H1 (cell line): ENCODE results near the gene GPR45. TPM values are rescaled to one million over a fixed set of nuclear protein-coding genes. Genes with fewer than 3 reads are reported as not detected.

Source experiments
- CTCF ChIA-PET: fragments of 300-600 bp; sonication (Branson Sonifier 250); formaldehyde crosslinking; loops from one replicate; lab custom pipeline; 2021; ENCODE audit not compliant: partially characterized antibody; lab: Charles Lee
- POLR2A ChIA-PET: fragments of 300-600 bp; sonication (Branson Sonifier 250); formaldehyde crosslinking; loops from one replicate; lab custom pipeline; 2021; ENCODE audit warnings: inconsistent platforms; ENCODE audit not compliant: partially characterized antibody; lab: Charles Lee
- DNase-seq, 2 experiments: peaks; one replicate each; pipeline versions ENCODE4 v3.0.0 to v3.0.0-alpha.2; 2010 to 2022; ENCODE audit warnings: low spot score in 2 of 2, low read depth in 1 of 2, mixed read lengths in 1 of 2
- FAIRE-seq: peaks from 2 replicates; lab custom pipeline; 2011; peaks lifted over from hg19 to GRCh38; lab: Jason Lieb, UNC
- H2AFZ ChIP-seq: 2 replicates; pipeline ENCODE4 v1.8.1; 2012; ENCODE audit warnings: low read length, inconsistent platforms
- H2AK5ac ChIP-seq: 2 replicates; pipeline ENCODE4 v1.6.1; 2013; ENCODE audit warnings: low read depth, low read length
- H2BK120ac ChIP-seq: replicated peaks from 2 replicates; pipeline ENCODE3; 2013; ENCODE audit warnings: low read depth, low read length, inconsistent platforms
- H2BK12ac ChIP-seq: 2 replicates; pipeline ENCODE4 v1.6.1; 2013; ENCODE audit warnings: low read depth, low read length
- H2BK15ac ChIP-seq: 2 replicates; pipeline ENCODE4 v1.6.1; 2013; ENCODE audit warnings: low read length
- H2BK20ac ChIP-seq: 2 replicates; pipeline ENCODE4 v1.6.1; 2013; ENCODE audit warnings: low read length
- H2BK5ac ChIP-seq: 2 replicates; pipeline ENCODE4 v1.6.1; 2013; ENCODE audit warnings: low read depth, low read length
- H3K14ac ChIP-seq: 2 replicates; pipeline ENCODE4 v1.6.1; 2013; ENCODE audit warnings: inconsistent platforms; ENCODE audit not compliant: insufficient read length
- H3K18ac ChIP-seq: 2 replicates; pipeline ENCODE4 v1.6.1; 2013; ENCODE audit warnings: low read length; ENCODE audit errors: extremely low read depth
- H3K23ac ChIP-seq: 2 replicates; pipeline ENCODE4 v1.6.1; 2013; ENCODE audit warnings: inconsistent platforms; ENCODE audit not compliant: insufficient read length
- H3K23me2 ChIP-seq: 2 replicates; pipeline ENCODE4 v1.6.1; 2013; ENCODE audit warnings: low read depth, low read length
- H3K27ac ChIP-seq: 2 replicates; pipeline ENCODE4 v1.6.1; 2011; ENCODE audit warnings: low read depth, low read length, inconsistent platforms
- H3K27me3 ChIP-seq, 4 experiments: replicated peaks in 1 of 4; 1 replicate in 1 of 4; 2 replicates in 3 of 4; pipeline versions ENCODE4 v1.6.1 to v1.8.1; 2011 to 2013; ENCODE audit warnings: low read length in 3 of 4, mild to moderate bottlenecking in 3 of 4, inconsistent platforms in 2 of 4, mixed read lengths in 2 of 4, moderate library complexity in 1 of 4; ENCODE audit not compliant: control insufficient read depth in 3 of 4, insufficient read depth in 3 of 4; ENCODE audit errors: extremely low read depth in 1 of 4
- H3K36me3 ChIP-seq, 4 experiments: 2 replicates each; pipeline versions ENCODE4 v1.6.1 to v1.8.1; 2011 to 2013; ENCODE audit warnings: mild to moderate bottlenecking in 4 of 4, low read length in 3 of 4, moderate library complexity in 2 of 4, control low read depth in 1 of 4, inconsistent platforms in 1 of 4; ENCODE audit not compliant: insufficient read depth in 4 of 4, control insufficient read depth in 2 of 4
- H3K4ac ChIP-seq: replicated peaks from 2 replicates; pipeline ENCODE3; 2013; ENCODE audit warnings: low read length, low read depth, mixed read lengths, inconsistent platforms; ENCODE audit not compliant: insufficient read length
- H3K4me1 ChIP-seq, 4 experiments: replicated peaks in 1 of 4; 1 replicate in 1 of 4; 2 replicates in 3 of 4; pipeline versions ENCODE4 v1.6.1 to v1.8.1; 2011 to 2013; ENCODE audit warnings: low read length in 3 of 4, inconsistent platforms in 2 of 4, mixed read lengths in 1 of 4; ENCODE audit not compliant: insufficient read depth in 4 of 4, control insufficient read depth in 3 of 4
- H3K4me2 ChIP-seq, 2 experiments: 2 replicates each; pipeline versions ENCODE4 v1.6.1 to v1.8.1; 2011 to 2013; ENCODE audit warnings: low read depth in 2 of 2, low read length in 2 of 2, control low read depth in 1 of 2, inconsistent platforms in 1 of 2, mild to moderate bottlenecking in 1 of 2; ENCODE audit not compliant: insufficient read depth in 1 of 2
- H3K4me3 ChIP-seq, 4 experiments: fragments of 200-600, 300-600 bp in 1 of 4; sonication (generic), shearing (Covaris generic), sonication (Bioruptor Twin) in 1 of 4; 2 replicates each; pipeline versions ENCODE4 v1.5.1 to v1.8.1; 2011 to 2016; ENCODE audit warnings: low read length in 4 of 4, low read depth in 3 of 4, control low read depth in 2 of 4, inconsistent platforms in 2 of 4, mild to moderate bottlenecking in 2 of 4, mixed read lengths in 1 of 4, moderate library complexity in 1 of 4; ENCODE audit not compliant: insufficient read depth in 2 of 4; ENCODE audit errors: extremely low read depth in 1 of 4
- H3K56ac ChIP-seq: replicated peaks from 2 replicates; pipeline ENCODE3; 2013; ENCODE audit warnings: low read depth, mild to moderate bottlenecking, mixed read lengths, low read length, inconsistent platforms; ENCODE audit not compliant: insufficient read length
- H3K79me1 ChIP-seq: 2 replicates; pipeline ENCODE4 v1.6.1; 2013; ENCODE audit warnings: low read depth, low read length, control low read depth
- H3K79me2 ChIP-seq, 2 experiments: 2 replicates each; pipeline versions ENCODE4 v1.6.1 to v1.8.1; 2012 to 2013; ENCODE audit warnings: low read length in 2 of 2, mild to moderate bottlenecking in 2 of 2, inconsistent platforms in 1 of 2; ENCODE audit not compliant: insufficient read depth in 2 of 2, control insufficient read depth in 1 of 2
- H3K9ac ChIP-seq, 4 experiments: replicated peaks in 1 of 4; 1 replicate in 1 of 4; 2 replicates in 3 of 4; pipeline versions ENCODE4 v1.6.1 to v1.8.1; 2011 to 2013; ENCODE audit warnings: low read depth in 3 of 4, low read length in 3 of 4, control low read depth in 2 of 4, mild to moderate bottlenecking in 2 of 4, moderate library complexity in 2 of 4, inconsistent platforms in 1 of 4; ENCODE audit errors: extremely low read depth in 1 of 4
- H3K9me3 ChIP-seq, 2 experiments: 2 replicates each; pipeline versions ENCODE4 v1.6.1 to v1.8.1; 2012 to 2013; ENCODE audit warnings: mild to moderate bottlenecking in 2 of 2, moderate library complexity in 2 of 2, control low read depth in 1 of 2, inconsistent platforms in 1 of 2, low read depth in 1 of 2, low read length in 1 of 2, mixed read lengths in 1 of 2; ENCODE audit not compliant: insufficient read depth in 2 of 2
- H4K20me1 ChIP-seq, 2 experiments: replicated peaks in 1 of 2; 2 replicates each; pipeline versions ENCODE3 to v1.8.1; 2011 to 2013; ENCODE audit warnings: inconsistent platforms in 2 of 2, low read length in 2 of 2, mild to moderate bottlenecking in 1 of 2; ENCODE audit not compliant: insufficient read depth in 2 of 2, control insufficient read depth in 1 of 2
- H4K5ac ChIP-seq: 2 replicates; pipeline ENCODE4 v1.6.1; 2013; ENCODE audit warnings: low read length, low read depth, mixed read lengths, inconsistent platforms; ENCODE audit not compliant: insufficient read length
- H4K8ac ChIP-seq: 2 replicates; pipeline ENCODE4 v1.8.0; 2013; ENCODE audit warnings: mild to moderate bottlenecking, moderate library complexity, low read length, inconsistent platforms; ENCODE audit not compliant: insufficient read depth; ENCODE audit errors: extremely low read depth
- H4K91ac ChIP-seq: replicated peaks from 2 replicates; pipeline ENCODE3; 2013; ENCODE audit warnings: low read length, mixed read lengths, inconsistent platforms; ENCODE audit not compliant: insufficient read length
- RFX5 ChIP-seq: IDR thresholded peaks from 2 replicates; pipeline ENCODE4 v1.6.1; 2011; ENCODE audit warnings: low read depth, low read length, improper control_type of control experiment, borderline replicate concordance
- WGBS, 2 experiments: shearing (Covaris generic) in 1 of 2; methylation state at CpG; one replicate each; pipeline versions ENCODE4 v1.1.6 to v1.1.7; 2013 to 2015; ENCODE audit warnings: low lambda C conversion rate in 2 of 2, mixed read lengths in 2 of 2, inconsistent platforms in 1 of 2, low coverage in 1 of 2, missing lambda C conversion rate in 1 of 2; ENCODE audit not compliant: insufficient replicate concordance in 2 of 2, insufficient coverage in 1 of 2, insufficient read length in 1 of 2; ENCODE audit errors: extremely low coverage in 1 of 2, missing lambda C conversion rate in 1 of 2; 5-methylcytosine and 5-hydroxymethylcytosine counted together
- polyA plus RNA-seq, 7 experiments: library from polyadenylated mRNA; depleted of rRNA in 3 of 7; stranded (reverse) in 5 of 7; unstranded in 2 of 7; fragments of >200 nt in 5 of 7; fragments of 200-250 nt in 2 of 7; gene quantifications; 1 replicate in 5 of 7; 2 replicates in 1 of 7; 4 replicates in 1 of 7; pipeline versions ENCODE4 v1.2.1 to v1.2.3, GENCODE V29; 2011 to 2013; ENCODE audit warnings: missing spikeins in 2 of 7, mixed read lengths in 2 of 7
- total RNA-seq: library from RNA; stranded (reverse); fragmentation: NEBNext Ultra II Directional; extraction: Animal tissue kit (Norgen Biotek cat#: 25700); gene quantifications from 2 replicates; pipeline ENCODE4 v1.2.1, GENCODE V29; 2021

GPR45 gene
- total and polyA plus RNA-seq, 2 of the 8 experiments (the other 6 are each of a cell fraction or from before 2014, with no cell fraction given) = 0.21 TPM; not detected in 1

- Histone ChIP-seq H3K4me3 (no peak overlapping the region), H3K23me2 (no peaks in the 10 kb centered on the region), H3K36me3 (no peaks in the 10 kb centered on the region), H3K27me3 (no peaks in the 10 kb centered on the region), H2BK15ac (no peak overlapping the region), H4K5ac (no peak overlapping the region), H3K18ac (no peak overlapping the region), H2AFZ (no peak overlapping the region), H2AK5ac (no peak overlapping the region), H2BK12ac (no peak overlapping the region), H3K27ac (no peak overlapping the region), H3K23ac (no peak overlapping the region), H2BK20ac (no peak overlapping the region), H3K9me3 (no peaks in the 10 kb centered on the region), H4K20me1 (no peaks in the 10 kb centered on the region), H3K79me2 (no peaks in the 10 kb centered on the region), H2BK5ac (no peak overlapping the region), H4K91ac (no peak overlapping the region), H3K9ac (no peak overlapping the region), H3K4me2 (no peak overlapping the region), H3K4ac (no peak overlapping the region), H3K4me1 (peaks cover 0 to 5% (median 2%) of the 10 kb centered on the region in 4 experiments; a peak in 4 of 7 replicates), H3K56ac (no peak overlapping the region), H2BK120ac (no peak overlapping the region), H4K8ac (no peak overlapping the region), H3K79me1 (no peaks in the 10 kb centered on the region), H3K14ac (no peak overlapping the region)
- DNase-seq (no peak), FAIRE-seq (no peak)
- no peak for TF ChIP-seq RFX5
- ChIA-PET POLR2A (no interaction called here), CTCF (interaction anchor here (1.8 to 7.2 kb wide), 2 partner anchors 15 to 106 kb away, joined by 9 to 44 read pairs; no protein-coding TSS in a partner anchor)
- WGBS, 2 experiments = 89% methylated on average over 3 of the region's 3 CpGs; no CpG with 5 or more reads in 1 of the 2 experiments
Observed at GRCh38 chr2:105220604-105221003, 20.9 kb upstream of the GPR45 start.
